HUES64 (cell line): ENCODE data around the gene COX14. TPM values are rescaled to one million over a fixed set of nuclear protein-coding genes. Genes with fewer than 3 reads are reported as not detected.

Source experiments
- H3K27ac ChIP-seq: 2 replicates; pipeline ENCODE4 v1.7.0; 2013; ENCODE audit warnings: low read depth, low read length, inconsistent platforms
- H3K27me3 ChIP-seq: 2 replicates; pipeline ENCODE4 v1.6.1; 2013; ENCODE audit warnings: mild to moderate bottlenecking, low read length; ENCODE audit not compliant: insufficient read depth
- H3K36me3 ChIP-seq: 2 replicates; pipeline ENCODE4 v1.6.1; 2013; ENCODE audit warnings: mild to moderate bottlenecking, low read length; ENCODE audit not compliant: insufficient read depth
- H3K4me1 ChIP-seq: 2 replicates; pipeline ENCODE4 v1.6.1; 2013; ENCODE audit warnings: mild to moderate bottlenecking, low read length, moderate library complexity; ENCODE audit not compliant: insufficient read depth
- H3K4me3 ChIP-seq: 2 replicates; pipeline ENCODE4 v1.5.1; 2013; ENCODE audit warnings: mild to moderate bottlenecking, low read length, moderate library complexity
- H3K9ac ChIP-seq: 2 replicates; pipeline ENCODE4 v1.6.1; 2013; ENCODE audit warnings: mild to moderate bottlenecking, low read depth, low read length
- H3K9me3 ChIP-seq: 2 replicates; pipeline ENCODE4 v1.6.1; 2013; ENCODE audit warnings: low read depth, low read length; ENCODE audit not compliant: insufficient read depth
- WGBS: fragments of 150-250, 120-280 bp; methylation state at CpG from one replicate; pipeline ENCODE4 v1.1.7; 2013; ENCODE audit warnings: missing lambda C conversion rate; 5-methylcytosine and 5-hydroxymethylcytosine counted together
- polyA plus RNA-seq, 2 experiments: library from polyadenylated mRNA; stranded (reverse); fragments of 50-300 nt; gene quantifications; one replicate each; pipeline ENCODE4 v1.2.3, GENCODE V29; 2013

The COX14 gene
- 28.8 TPM for polyA plus RNA-seq (2013, experiment 1 of 2)
- polyA plus RNA-seq (2013, experiment 2 of 2) = 30.6 TPM

- H3K27me3 ChIP-seq = no peaks in the 10 kb centered on the region
- peak within 1 kb of the TSS; percentile 72 for H3K9ac ChIP-seq
- peaks cover 19% of the 10 kb centered on the region for H3K4me1 ChIP-seq
- H3K4me3 ChIP-seq = peak within 1 kb of the TSS; percentile 70
- H3K36me3 ChIP-seq = 0 out of 2 replicates have a peak, but pooled peaks cover 4% of the 10 kb centered on the region
- WGBS = under 1% methylated on average over 59 of the region's 59 CpGs
- H3K9me3 ChIP-seq = no peaks in the 10 kb centered on the region
- peak within 1 kb of the TSS; percentile 80; the same call in 1 of the 2 replicates for H3K27ac ChIP-seq
These were observed at the start of gene COX14 for GRCh38 chr12:50111693-50112455. Gene COX14, plus strand, starts transcription at chr12:50112236. Its CDS starts 7,808 bp downstream, at chr12:50120044.

- 92% methylated on average over 4 of the region's 5 CpGs for WGBS
- Histone ChIP-seq H3K4me3 (no peak overlapping the region), H3K36me3 (no peaks in the 10 kb centered on the region), H3K9me3 (no peaks in the 10 kb centered on the region), H3K27me3 (peaks cover 51% of the 10 kb centered on the region), H3K4me1 (peaks cover 6% of the 10 kb centered on the region; the same call in 1 of the 2 replicates), H3K9ac (no peak overlapping the region), H3K27ac (no peak overlapping the region)
These were observed 49.1 kb upstream of the COX14 start for GRCh38 chr12:50062728-50063460.

- Histone ChIP-seq H3K27ac (peak overlapping the region; percentile 36; the same call in 1 of the 2 replicates), H3K9ac (no peak overlapping the region), H3K4me3 (no peak overlapping the region), H3K4me1 (peaks cover 6% of the 10 kb centered on the region; the same call in 1 of the 2 replicates), H3K36me3 (no peaks in the 10 kb centered on the region), H3K9me3 (no peaks in the 10 kb centered on the region), H3K27me3 (peaks cover 22% of the 10 kb centered on the region)
- WGBS = 95% methylated on average over 3 of the region's 3 CpGs
These were observed 46.2 kb upstream of the COX14 start for GRCh38 chr12:50065726-50066310.

- Histone ChIP-seq H3K4me1 (peaks cover 6% of the 10 kb centered on the region; the same call in 1 of the 2 replicates), H3K27ac (peak overlapping the region; percentile 36; the same call in 1 of the 2 replicates), H3K4me3 (no peak overlapping the region), H3K9me3 (no peaks in the 10 kb centered on the region), H3K36me3 (no peaks in the 10 kb centered on the region), H3K27me3 (peaks cover 16% of the 10 kb centered on the region), H3K9ac (no peak overlapping the region)
- WGBS = 64% methylated on average over 5 of the region's 5 CpGs
These were observed 45.6 kb upstream of the COX14 start for GRCh38 chr12:50066402-50066801.

- Histone ChIP-seq H3K36me3 (no peaks in the 10 kb centered on the region), H3K9ac (no peak overlapping the region), H3K4me3 (no peak overlapping the region), H3K27me3 (no peaks in the 10 kb centered on the region), H3K27ac (no peak overlapping the region), H3K4me1 (peaks cover 16% of the 10 kb centered on the region), H3K9me3 (no peaks in the 10 kb centered on the region)
- WGBS = 99% methylated on average over 5 of the region's 5 CpGs
These were observed 43.0 kb upstream of the COX14 start for GRCh38 chr12:50069069-50069468.

GRCh38 chr12:50069539-50069938, 42.5 kb upstream of the COX14 start:
- H3K4me3 ChIP-seq = no peak overlapping the region
- no peaks in the 10 kb centered on the region for H3K36me3 ChIP-seq
- H3K4me1 ChIP-seq = peaks cover 16% of the 10 kb centered on the region
- H3K27ac ChIP-seq = no peak overlapping the region
- WGBS = 94% methylated on average over 3 of the region's 3 CpGs
- no peaks in the 10 kb centered on the region for H3K27me3 ChIP-seq
- H3K9ac ChIP-seq = no peak overlapping the region
- H3K9me3 ChIP-seq = no peaks in the 10 kb centered on the region

GRCh38 chr12:50070314-50071060, 41.5 kb upstream of the COX14 start:
- Histone ChIP-seq H3K4me3 (no peak overlapping the region), H3K9ac (no peak overlapping the region), H3K4me1 (peaks cover 16% of the 10 kb centered on the region), H3K36me3 (no peaks in the 10 kb centered on the region), H3K27ac (no peak overlapping the region), H3K9me3 (no peaks in the 10 kb centered on the region), H3K27me3 (no peaks in the 10 kb centered on the region)
- WGBS = 63% methylated on average over 9 of the region's 9 CpGs

GRCh38 chr12:50072198-50072907, 39.7 kb upstream of the COX14 start:
- H3K4me1 ChIP-seq = peaks cover 10% of the 10 kb centered on the region
- no peaks in the 10 kb centered on the region for H3K27me3 ChIP-seq
- H3K4me3 ChIP-seq = no peak overlapping the region
- no peaks in the 10 kb centered on the region for H3K36me3 ChIP-seq
- H3K27ac ChIP-seq = no peak overlapping the region
- H3K9me3 ChIP-seq = no peaks in the 10 kb centered on the region
- 50% methylated on average over 10 of the region's 10 CpGs for WGBS
- H3K9ac ChIP-seq = no peak overlapping the region

- no peak overlapping the region for H3K27ac ChIP-seq
- H3K9me3 ChIP-seq = no peaks in the 10 kb centered on the region
- H3K9ac ChIP-seq = no peak overlapping the region
- H3K4me3 ChIP-seq = no peak overlapping the region
- H3K36me3 ChIP-seq = no peaks in the 10 kb centered on the region
- 85% methylated on average over 7 of the region's 7 CpGs for whole genome bisulfite sequencing
- no peaks in the 10 kb centered on the region for H3K27me3 ChIP-seq
- peaks cover 10% of the 10 kb centered on the region for H3K4me1 ChIP-seq
These were observed 38.8 kb upstream of the COX14 start for GRCh38 chr12:50073206-50073605.

GRCh38 chr12:50073712-50074111, 38.3 kb upstream of the COX14 start:
- Histone ChIP-seq H3K9ac (no peak overlapping the region), H3K27me3 (no peaks in the 10 kb centered on the region), H3K4me3 (no peak overlapping the region), H3K4me1 (peaks cover 10% of the 10 kb centered on the region), H3K36me3 (no peaks in the 10 kb centered on the region), H3K9me3 (no peaks in the 10 kb centered on the region), H3K27ac (no peak overlapping the region)
- 87% methylated on average over 10 of the region's 10 CpGs for WGBS
